ENCODE results near the gene GRB7. TPM values are rescaled to one million over a fixed set of nuclear protein-coding genes. Genes with fewer than 3 reads are reported as not detected.

Gene GRB7
- total and polyA plus RNA-seq, 5 donors, result 0.39 to 2.7 (median 1.3) TPM

Small RNAs within 50 kb of the gene (microRNA-seq; reads per million reads assigned to microRNA genes)
- gene MIR4728, result 0.84 to 2.7 reads per million in 2 donors

Other genes with a start within 250 kb of the GRB7 start
- gene NEUROD2, start 130.0 kb upstream of the GRB7 start, total RNA-seq, result not detected
- gene NEUROD2, start 130.0 kb upstream of the GRB7 start, polyA plus RNA-seq, result not detected
- 1 to 10 TPM; 2.0 to 6.6 (median 2.4) TPM for gene PPP1R1B, start 111.0 kb upstream of the GRB7 start, total RNA-seq
- gene PPP1R1B, start 111.0 kb upstream of the GRB7 start, polyA plus RNA-seq, result 4.4 TPM
- gene STARD3, start 100.8 kb upstream of the GRB7 start, total RNA-seq, result 10 to 100 TPM; 19.2 to 26.2 (median 22.9) TPM
- gene STARD3, start 100.8 kb upstream of the GRB7 start, polyA plus RNA-seq, result 22.7 TPM
- 1,000 to 10,000 TPM; 2,357 to 4,356 (median 2,957) TPM for gene TCAP, start 72.6 kb upstream of the GRB7 start, total RNA-seq
- gene TCAP, start 72.6 kb upstream of the GRB7 start, polyA plus RNA-seq, result 4,928 TPM
- gene PNMT, start 69.5 kb upstream of the GRB7 start, total RNA-seq, result 10 to 100 TPM; 18.1 to 39.6 (median 21.3) TPM
- 32.7 TPM for gene PNMT, start 69.5 kb upstream of the GRB7 start, polyA plus RNA-seq
- 10 to 100 TPM; 12.9 to 24.0 (median 15.2) TPM for gene PGAP3, start 49.9 kb upstream of the GRB7 start, total RNA-seq
- 13.6 TPM for gene PGAP3, start 49.9 kb upstream of the GRB7 start, polyA plus RNA-seq
- 100 to 1,000 TPM in 3 of 4 donors, 10 to 100 TPM in 1; 99.2 to 178 (median 114) TPM for gene ERBB2, start 37.9 kb upstream of the GRB7 start, total RNA-seq
- 56.4 TPM for gene ERBB2, start 37.9 kb upstream of the GRB7 start, polyA plus RNA-seq
- 10 to 100 TPM; 53.6 to 67.8 (median 61.8) TPM for gene MIEN1, start 7.4 kb upstream of the GRB7 start, total RNA-seq
- gene MIEN1, start 7.4 kb upstream of the GRB7 start, polyA plus RNA-seq, result 152 TPM
- 1 to 10 TPM in 1 of 4 donors, under 1 TPM in 3; 0.28 to 1.3 (median 0.71) TPM for gene IKZF3, start 126.4 kb downstream of the GRB7 start, total RNA-seq
- gene IKZF3, start 126.4 kb downstream of the GRB7 start, polyA plus RNA-seq, result 0.14 TPM
- not detected for gene ZPBP2, start 130.3 kb downstream of the GRB7 start, total RNA-seq
- not detected for gene ZPBP2, start 130.3 kb downstream of the GRB7 start, polyA plus RNA-seq
- gene GSDMB, start 180.7 kb downstream of the GRB7 start, total RNA-seq, result 1 to 10 TPM; 1.9 to 2.9 (median 2.4) TPM
- gene GSDMB, start 180.7 kb downstream of the GRB7 start, polyA plus RNA-seq, result 1.8 TPM
- 10 to 100 TPM; 37.0 to 42.3 (median 39.3) TPM for gene ORMDL3, start 189.7 kb downstream of the GRB7 start, total RNA-seq
- 46.6 TPM for gene ORMDL3, start 189.7 kb downstream of the GRB7 start, polyA plus RNA-seq
- gene LRRC3C, start 189.8 kb downstream of the GRB7 start, total RNA-seq, result not detected
- not detected for gene LRRC3C, start 189.8 kb downstream of the GRB7 start, polyA plus RNA-seq
- gene GSDMA, start 225.1 kb downstream of the GRB7 start, total RNA-seq, result under 1 TPM in 3 of 4 donors, not detected in 1; 0.29 to 0.97 (median 0.53) TPM
- gene GSDMA, start 225.1 kb downstream of the GRB7 start, polyA plus RNA-seq, result not detected
- 10 to 100 TPM; 80.0 to 83.1 (median 81.1) TPM for gene PSMD3, start 242.9 kb downstream of the GRB7 start, total RNA-seq
- gene PSMD3, start 242.9 kb downstream of the GRB7 start, polyA plus RNA-seq, result 85.8 TPM